SK-N-SH (cell line): ENCODE data around the gene CMC4. TPM values are rescaled to one million over a fixed set of nuclear protein-coding genes. Genes with fewer than 3 reads are reported as not detected.

Experiments
- CTCF ChIA-PET: fragments of 300-600, 350-600 bp; formaldehyde crosslinking; extraction: SDS; loops from one replicate; lab custom pipeline; 2021; lab: Yijun Ruan, JAX
- POLR2A ChIA-PET: fragments of 350-600 bp; sonication (Branson Sonifier 250); formaldehyde crosslinking; extraction: SDS; loops from one replicate; lab custom pipeline; 2020; ENCODE audit warnings: antibody characterized with exemption, inconsistent platforms; lab: Yijun Ruan, JAX
- DNase-seq: peaks from one replicate; pipeline ENCODE4 v3.0.0; 2012
- H2AFZ ChIP-seq: fragments of 200-600 bp; sonication (generic); 2 replicates; pipeline ENCODE4 v1.8.1; 2016; ENCODE audit warnings: antibody characterized with exemption, mild to moderate bottlenecking, low read depth
- H3F3A ChIP-seq: fragments of 200-600 bp; sonication (generic); replicated peaks from 2 replicates; pipeline ENCODE3; 2016; ENCODE audit warnings: antibody characterized with exemption, mild to moderate bottlenecking; ENCODE audit not compliant: insufficient read depth
- H3K27ac ChIP-seq, 2 experiments: fragments of 200-500 bp in 1 of 2; fragments of 200-600 bp in 1 of 2; sonication (Bioruptor generic) in 1 of 2; sonication (generic), shearing (Covaris generic) in 1 of 2; 2 replicates each; pipeline versions ENCODE4 v1.5.1 to v1.6.1; 2014 to 2016; ENCODE audit warnings: low read depth in 2 of 2, inconsistent platforms in 1 of 2, low read length in 1 of 2, mild to moderate bottlenecking in 1 of 2, mixed read lengths in 1 of 2
- H3K27me3 ChIP-seq: fragments of 200-600 bp; sonication (generic), shearing (Covaris generic); 2 replicates; pipeline ENCODE4 v1.6.1; 2016; ENCODE audit warnings: mixed run types; ENCODE audit not compliant: insufficient read depth
- H3K36me3 ChIP-seq, 2 experiments: fragments of 200-500 bp in 1 of 2; fragments of 200-600 bp in 1 of 2; sonication (Bioruptor generic) in 1 of 2; sonication (generic) in 1 of 2; replicated peaks in 1 of 2; 2 replicates each; pipeline versions ENCODE3 to v1.5.1; 2014 to 2016; ENCODE audit warnings: low read length in 1 of 2, mild to moderate bottlenecking in 1 of 2; ENCODE audit not compliant: insufficient read depth in 2 of 2, control insufficient read depth in 1 of 2
- H3K4me1 ChIP-seq, 2 experiments: fragments of 200-500 bp in 1 of 2; fragments of 200-600 bp in 1 of 2; sonication (Bioruptor generic) in 1 of 2; sonication (generic), shearing (Covaris generic) in 1 of 2; 2 replicates each; pipeline versions ENCODE4 v1.5.1 to v1.6.1; 2014 to 2016; ENCODE audit warnings: low read depth in 1 of 2, low read length in 1 of 2, mixed run types in 1 of 2; ENCODE audit not compliant: insufficient read depth in 2 of 2, control insufficient read depth in 1 of 2
- H3K4me2 ChIP-seq: fragments of 200-600 bp; sonication (generic), shearing (Covaris generic); 2 replicates; pipeline ENCODE4 v1.6.1; 2017; ENCODE audit warnings: mixed run types
- H3K4me3 ChIP-seq, 2 experiments: fragments of 200-500 bp in 1 of 2; fragments of 200-600 bp in 1 of 2; sonication (Bioruptor generic) in 1 of 2; sonication (generic), shearing (Covaris generic) in 1 of 2; 2 replicates each; pipeline versions ENCODE4 v1.5.1 to v1.8.1; 2014 to 2016; ENCODE audit warnings: low read depth in 2 of 2, inconsistent platforms in 1 of 2, low read length in 1 of 2, mild to moderate bottlenecking in 1 of 2, mixed read lengths in 1 of 2, moderate library complexity in 1 of 2
- H3K79me2 ChIP-seq: fragments of 200-600 bp; sonication (generic); 2 replicates; pipeline ENCODE4 v1.8.1; 2017; ENCODE audit warnings: mild to moderate bottlenecking; ENCODE audit not compliant: insufficient read depth
- H3K9ac ChIP-seq: fragments of 200-600 bp; sonication (generic); 2 replicates; pipeline ENCODE4 v1.6.1; 2017; ENCODE audit warnings: mixed run types
- H3K9me2 ChIP-seq: fragments of 200-600 bp; sonication (generic); 2 replicates; pipeline ENCODE4 v1.6.1; 2017; ENCODE audit warnings: mixed run types
- H3K9me3 ChIP-seq: fragments of 200-600 bp; sonication (generic); 2 replicates; pipeline ENCODE4 v1.6.1; 2017; ENCODE audit warnings: mixed run types, mild to moderate bottlenecking, moderate library complexity
- H4K20me1 ChIP-seq: fragments of 200-600 bp; sonication (generic); 2 replicates; pipeline ENCODE4 v1.6.1; 2017; ENCODE audit warnings: mild to moderate bottlenecking, mixed run types; ENCODE audit not compliant: insufficient read depth
- CTCF ChIP-seq: fragments of 200-600 bp; sonication (generic); IDR thresholded peaks from 2 replicates; pipeline ENCODE4 v1.6.1; 2017; ENCODE audit warnings: antibody characterized with exemption, mild to moderate bottlenecking, moderate library complexity
- EZH2phosphoT487 ChIP-seq: fragments of 200-600 bp; sonication (generic); IDR thresholded peaks from 2 replicates; pipeline ENCODE4 v1.6.1; 2017; ENCODE audit warnings: low read depth, mixed run types, mild to moderate bottlenecking, antibody characterized with exemption, moderate library complexity, borderline replicate concordance
- IRF3 ChIP-seq: fragments of 150-350 bp; IDR thresholded peaks from 2 replicates; pipeline ENCODE4 v1.6.1; 2016; ENCODE audit warnings: mild to moderate bottlenecking, low read depth, low read length
- REST ChIP-seq: IDR thresholded peaks from 2 replicates; pipeline ENCODE4 v1.6.1; 2012; ENCODE audit warnings: mild to moderate bottlenecking, low read depth, low read length, moderate library complexity
- RXRA ChIP-seq: IDR thresholded peaks from 2 replicates; pipeline ENCODE4 v1.4.0; 2012; ENCODE audit warnings: low read depth, mild to moderate bottlenecking, borderline replicate concordance
- whole genome bisulfite sequencing: methylation state at CpG from one replicate; pipeline ENCODE4 v1.1.6; 2017; ENCODE audit warnings: low lambda C conversion rate; 5-methylcytosine and 5-hydroxymethylcytosine counted together
- polyA plus RNA-seq, 3 experiments: library from polyadenylated mRNA; depleted of rRNA; stranded (reverse); fragments of >200 nt; gene quantifications; 2 replicates each; pipeline ENCODE4 v1.2.3, GENCODE V29; 2012

The CMC4 gene
- polyA plus RNA-seq, 1 of the 3 experiments (the other 2 are of a cell fraction), result 12.0 TPM

- no peak overlapping the region for H3K9ac ChIP-seq
- peaks cover under 1% of the 10 kb centered on the region; the same call in 1 of the 2 replicates for H3K79me2 ChIP-seq
- CTCF ChIA-PET, result interaction anchor here (1.3 to 1.9 kb wide), 2 partner anchors 14 to 15 kb away, joined by 4 to 5 read pairs; no protein-coding TSS in a partner anchor
- H3F3A ChIP-seq, result no peaks in the 10 kb centered on the region
- no peak overlapping the region for H3K27ac ChIP-seq
- peaks cover 3 to 7% of the 10 kb centered on the region in 2 experiments for H3K36me3 ChIP-seq
- H3K9me3 ChIP-seq, result no peaks in the 10 kb centered on the region
- no peaks in the 10 kb centered on the region for H4K20me1 ChIP-seq
- no peak for TF ChIP-seq CTCF
- TF ChIP-seq IRF3, result no peak
- TF ChIP-seq REST, result no peak
- TF ChIP-seq RXRA, result no peak
- TF ChIP-seq EZH2phosphoT487, result no peak
- TF ChIP-seq, all 33 proteins: peak for 0
- H3K4me2 ChIP-seq, result no peak overlapping the region
- no peak for DNase-seq
- 58% methylated on average over 4 of the region's 4 CpGs for WGBS
- no peak overlapping the region for H2AFZ ChIP-seq
- no peak overlapping the region for H3K4me3 ChIP-seq
- H3K27me3 ChIP-seq, result no peaks in the 10 kb centered on the region
- peaks cover 0 to 7% of the 10 kb centered on the region in 2 experiments; a peak in 1 of 4 replicates for H3K4me1 ChIP-seq
- no peaks in the 10 kb centered on the region for H3K9me2 ChIP-seq
- POLR2A ChIA-PET, result no interaction called here
Measured at GRCh38 chrX:155061760-155062159, 9.2 kb downstream of the CMC4 start.
